CD4-positive, alpha-beta T cell (primary cell): ENCODE data around the gene TADA3. TPM values are rescaled to one million over a fixed set of nuclear protein-coding genes. Genes with fewer than 3 reads are reported as not detected.

Experiments
- ATAC-seq: fragments of 200-7000 bp; cut with Tn5 transposase; one replicate; pipeline ENCODE4 v1.10.0; 2022; ENCODE audit warnings: mild to moderate bottlenecking; ENCODE audit not compliant: poor library complexity
- CTCF ChIA-PET: fragments of 350-600 bp; sonication (Branson Sonifier 250); formaldehyde crosslinking; loops from one replicate; lab custom pipeline; 2021; ENCODE audit warnings: antibody characterized with exemption, inconsistent platforms; lab: Charles Lee
- POLR2A ChIA-PET: fragments of 350-600 bp; sonication (Branson Sonifier 250); formaldehyde crosslinking; loops from one replicate; lab custom pipeline; 2021; ENCODE audit warnings: antibody characterized with exemption, inconsistent platforms; lab: Charles Lee
- DNase-seq, 14 experiments: peaks; one replicate each; pipeline ENCODE4 v3.0.0-alpha.2; 2013 to 2020; ENCODE audit warnings: mixed read lengths in 2 of 14
- H3K27ac ChIP-seq, 2 donors: one replicate each; pipeline versions ENCODE4 v1.5.1 to v1.7.0; 2013; ENCODE audit warnings: low read length in 2 of 2, low read depth in 1 of 2, mild to moderate bottlenecking in 1 of 2
- H3K27me3 ChIP-seq, 2 experiments: 1 replicate in 1 of 2; 2 replicates in 1 of 2; pipeline versions ENCODE4 v1.6.1 to v1.7.0; 2013; ENCODE audit warnings: low read length in 2 of 2, control low read depth in 1 of 2, mild to moderate bottlenecking in 1 of 2, moderate library complexity in 1 of 2; ENCODE audit not compliant: insufficient read depth in 2 of 2, control insufficient read depth in 1 of 2
- H3K36me3 ChIP-seq: one replicate; pipeline ENCODE4 v1.6.1; 2013; ENCODE audit warnings: low read length, control low read depth; ENCODE audit not compliant: insufficient read depth
- H3K4me1 ChIP-seq: one replicate; pipeline ENCODE4 v1.6.1; 2013; ENCODE audit warnings: low read length, control low read depth; ENCODE audit not compliant: insufficient read depth
- H3K4me3 ChIP-seq: one replicate; pipeline ENCODE4 v1.5.1; 2013; ENCODE audit warnings: mild to moderate bottlenecking, low read length, moderate library complexity
- H3K9me3 ChIP-seq, 2 experiments: 1 replicate in 1 of 2; 2 replicates in 1 of 2; pipeline versions ENCODE4 v1.6.1 to v1.7.0; 2013; ENCODE audit warnings: low read length in 2 of 2, mild to moderate bottlenecking in 2 of 2, control low read depth in 1 of 2, moderate library complexity in 1 of 2; ENCODE audit not compliant: control insufficient read depth in 1 of 2, insufficient read depth in 1 of 2
- H3K27ac Mint-ChIP-seq: one replicate; pipeline ENCODE4 v1.8.0; 2020; ENCODE audit warnings: mixed read lengths
- H3K27me3 Mint-ChIP-seq: one replicate; pipeline ENCODE4 v1.8.0; 2021; ENCODE audit warnings: mixed read lengths
- H3K36me3 Mint-ChIP-seq: one replicate; pipeline ENCODE4 v1.8.0; 2021; ENCODE audit warnings: low read depth, mixed read lengths
- H3K4me1 Mint-ChIP-seq: one replicate; pipeline ENCODE4 v1.8.0; 2021; ENCODE audit warnings: low read depth, mixed read lengths
- H3K4me3 Mint-ChIP-seq: one replicate; pipeline ENCODE4 v1.8.0; 2020; ENCODE audit warnings: mild to moderate bottlenecking, mixed read lengths
- H3K9me3 Mint-ChIP-seq: one replicate; pipeline ENCODE4 v1.8.0; 2020; ENCODE audit warnings: mixed read lengths
- CTCF ChIP-seq: fragments of 200-600 bp; IDR thresholded peaks from one replicate; pipeline ENCODE4 v1.8.0; 2022; ENCODE audit warnings: antibody characterized with exemption, mild to moderate bottlenecking
- intact Hi-C, 2 experiments: fragments of 100-400 bp; cut with DNase I in 1 of 2; cut with micrococcal nuclease in 1 of 2; formaldehyde crosslinking; loops; one replicate each; pipeline versions ENCODE4 v1.15.1 to v1.9.0; 2023 to 2025; cut with DNase I, micrococcal nuclease
- total RNA-seq, 174 experiments: library from RNA in 2 of 174; stranded (reverse) in 2 of 174; gene quantifications; one replicate each; pipeline ENCODE4 v1.2.3 and lab custom pipeline; 2021 to 2026

Gene TADA3
- total RNA-seq, 2 experiments from 2014 or later: 14.7 to 16.5 TPM

DNA sequence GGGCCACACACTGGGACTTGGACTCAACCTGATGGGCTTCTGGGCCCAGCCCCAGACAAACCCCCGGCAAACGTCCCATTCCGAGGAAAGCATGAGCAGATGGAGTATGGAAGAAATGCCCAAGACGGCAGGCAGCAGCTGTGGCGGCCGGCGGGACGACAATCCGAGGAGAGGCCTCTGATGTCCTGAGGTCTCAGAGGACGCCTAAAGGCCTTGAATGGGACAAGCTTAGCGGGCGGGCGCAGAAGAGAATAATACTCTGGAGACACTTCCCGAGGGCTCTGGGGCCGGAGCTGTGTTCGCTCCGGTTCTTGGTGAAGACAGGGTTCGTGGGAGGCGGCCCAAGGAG is 43.0 kb downstream of the TADA3 start:
- Histone ChIP-seq H3K9me3 (no peaks in the 10 kb centered on the region), H3K36me3 (peaks cover 51% of the 10 kb centered on the region), H3K4me1 (peaks cover 31% of the 10 kb centered on the region), H3K27ac (peak overlapping the region; percentile 60 to 69), H3K27me3 (no peaks in the 10 kb centered on the region), H3K4me3 (peak overlapping the region; percentile 82)
- intact Hi-C loops: loop anchor here (1.0 to 5.0 kb wide), 4 partner anchors 18 to 143 kb away; partner anchors contain the start of genes BRPF1 (in 1 of the 2) and JAGN1 (in 1 of the 2)
- DNase-seq (peak in 1 of 14 experiments; percentile 12), ATAC-seq (no peak)
- no peaks in the 10 kb centered on the region for H3K27me3 Mint-ChIP-seq
- peak overlapping the region; percentile 85 for H3K27ac Mint-ChIP-seq
- H3K4me3 Mint-ChIP-seq: peak overlapping the region; percentile 95
- peaks cover 77% of the 10 kb centered on the region for H3K36me3 Mint-ChIP-seq
- TF ChIP-seq CTCF: no peak
- ChIA-PET CTCF (interaction anchor here (1.0 to 1.5 kb wide), 6 partner anchors 18 to 184 kb away, joined by 3 to 9 read pairs (median 4); partner anchors contain the start of genes ARPC4 and BRPF1), POLR2A (interaction anchor here (0.7 to 3.3 kb wide), 15 partner anchors 9 to 572 kb away, joined by 3 to 41 read pairs (median 5); partner anchors contain the start of genes ARPC4, BRPF1, CAMK1 and CRELD1)
- peaks cover 41% of the 10 kb centered on the region for H3K4me1 Mint-ChIP-seq
- H3K9me3 Mint-ChIP-seq: no peaks in the 10 kb centered on the region

DNA sequence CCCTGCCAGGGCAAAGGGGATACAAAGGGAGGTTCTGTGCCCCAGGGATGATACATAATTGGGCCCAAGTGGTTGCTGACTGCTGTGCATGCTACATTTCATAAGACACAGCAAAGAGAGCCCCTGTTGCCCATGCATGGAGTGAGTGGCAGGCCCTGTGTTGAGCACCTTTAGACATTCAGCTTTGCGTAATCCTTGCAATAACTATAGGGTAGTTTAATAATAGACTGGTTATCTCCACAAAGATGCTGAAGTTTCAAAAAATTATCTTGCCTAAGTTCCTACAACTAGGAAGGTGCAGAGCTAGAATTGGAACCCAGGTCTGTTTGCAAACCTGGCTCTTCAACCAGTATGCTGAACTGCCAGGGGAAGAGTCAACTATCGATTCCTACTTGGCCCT is 44.2 kb downstream of the TADA3 start:
- Histone ChIP-seq H3K36me3 (peaks cover 60% of the 10 kb centered on the region), H3K4me1 (peaks cover 30% of the 10 kb centered on the region), H3K4me3 (no peak overlapping the region), H3K9me3 (no peaks in the 10 kb centered on the region), H3K27me3 (no peaks in the 10 kb centered on the region), H3K27ac (no peak overlapping the region)
- ATAC-seq: no peak
- no peaks in the 10 kb centered on the region for H3K27me3 Mint-ChIP-seq
- peak overlapping the region; percentile 46 for H3K4me3 Mint-ChIP-seq
- intact Hi-C loops: loop anchor here in 1 of 2 experiments (1.0 to 5.0 kb wide), 4 partner anchors 15 to 144 kb away; partner anchors contain the start of gene JAGN1
- POLR2A ChIA-PET: interaction anchor here (1.0 kb wide), 1 partner anchor 351 kb away, joined by 3 read pairs; the partner anchor contains the start of gene SETD5
- CTCF ChIA-PET: no interaction called here
- H3K36me3 Mint-ChIP-seq: peaks cover 82% of the 10 kb centered on the region
- H3K9me3 Mint-ChIP-seq: no peaks in the 10 kb centered on the region
- no peak for DNase-seq
- peak overlapping the region; percentile 36 for H3K27ac Mint-ChIP-seq
- H3K4me1 Mint-ChIP-seq: peaks cover 34% of the 10 kb centered on the region
- no peak for TF ChIP-seq CTCF

- no peak for TF ChIP-seq CTCF
- Mint-ChIP-seq H3K36me3 (peaks cover 89% of the 10 kb centered on the region), H3K4me1 (peaks cover 34% of the 10 kb centered on the region), H3K4me3 (no peak overlapping the region), H3K9me3 (no peaks in the 10 kb centered on the region), H3K27me3 (no peaks in the 10 kb centered on the region), H3K27ac (peak overlapping the region; percentile 36)
- Histone ChIP-seq H3K36me3 (peaks cover 68% of the 10 kb centered on the region), H3K4me3 (no peak overlapping the region), H3K4me1 (peaks cover 30% of the 10 kb centered on the region), H3K27me3 (no peaks in the 10 kb centered on the region), H3K27ac (no peak overlapping the region), H3K9me3 (no peaks in the 10 kb centered on the region)
- intact Hi-C loops: loop anchor here in 1 of 2 experiments (5.0 kb wide), 3 partner anchors 60 to 145 kb away; partner anchors contain the start of gene JAGN1
- ChIA-PET CTCF (no interaction called here), POLR2A (interaction anchor here (1.0 kb wide), 1 partner anchor 350 kb away, joined by 3 read pairs; the partner anchor contains the start of gene SETD5)
- no peak for ATAC-seq
- DNase-seq: no peak
Observed at GRCh38 chr3:9747267-9747666, 45.0 kb downstream of the TADA3 start.
